B cell (primary cell): ENCODE measurements around the gene HBM. TPM values are rescaled to one million over a fixed set of nuclear protein-coding genes. Genes with fewer than 3 reads are reported as not detected.

Source experiments
- ATAC-seq: fragments of 200-7000 bp; cut with Tn5 transposase; one replicate; pipeline ENCODE4 v1.10.0; 2021; ENCODE audit warnings: low read depth, mild to moderate bottlenecking, moderate number of reproducible peaks, moderate library complexity
- CTCF ChIA-PET: fragments of 350-600 bp; sonication (Branson Sonifier 250); formaldehyde crosslinking; loops from one replicate; lab custom pipeline; 2021; ENCODE audit warnings: antibody characterized with exemption, inconsistent platforms; lab: Charles Lee
- POLR2A ChIA-PET: fragments of 350-600 bp; sonication (Branson Sonifier 250); formaldehyde crosslinking; loops from one replicate; lab custom pipeline; 2021; ENCODE audit warnings: antibody characterized with exemption; lab: Charles Lee
- DNase-seq: peaks from one replicate; pipeline ENCODE4 v3.0.0; 2013
- H2AFZ ChIP-seq: 2 replicates; pipeline ENCODE4 v1.6.1; 2012; ENCODE audit warnings: mild to moderate bottlenecking, low read depth, low read length; ENCODE audit not compliant: insufficient read depth, poor library complexity, severe bottlenecking
- H3K27ac ChIP-seq, 2 donors: 1 replicate in 1 of 2; 2 replicates in 1 of 2; pipeline ENCODE4 v1.5.1; 2012 to 2013; ENCODE audit warnings: low read length in 2 of 2, mild to moderate bottlenecking in 2 of 2, moderate library complexity in 1 of 2
- H3K27me3 ChIP-seq, 4 experiments: fragments of 200-600 bp in 1 of 4; sonication (generic) in 1 of 4; replicated peaks in 1 of 4; 1 replicate in 2 of 4; 2 replicates in 2 of 4; pipeline versions ENCODE4 v1.6.1 to v1.7.0; 2013 to 2016; ENCODE audit warnings: low read length in 3 of 4, mild to moderate bottlenecking in 2 of 4, mixed read lengths in 1 of 4, moderate library complexity in 1 of 4; ENCODE audit not compliant: insufficient read depth in 4 of 4, control insufficient read depth in 3 of 4; ENCODE audit errors: control extremely low read depth in 1 of 4
- H3K36me3 ChIP-seq, 2 experiments: replicated peaks in 1 of 2; 1 replicate in 1 of 2; 2 replicates in 1 of 2; pipeline versions ENCODE4 v1.6.1 to v1.7.1; 2013; ENCODE audit warnings: low read length in 1 of 2; ENCODE audit not compliant: insufficient read depth in 2 of 2, control insufficient read depth in 1 of 2; ENCODE audit errors: control extremely low read depth in 1 of 2, extremely low read depth in 1 of 2
- H3K4me1 ChIP-seq, 2 donors: fragments of 200-600 bp in 1 of 2; sonication (generic) in 1 of 2; 1 replicate in 1 of 2; 2 replicates in 1 of 2; pipeline versions ENCODE4 v1.5.1 to v1.6.1; 2013 to 2017; ENCODE audit warnings: low read length in 2 of 2; ENCODE audit not compliant: control insufficient read depth in 2 of 2, insufficient read depth in 2 of 2
- H3K4me2 ChIP-seq: replicated peaks from 2 replicates; pipeline ENCODE3; 2012; ENCODE audit warnings: mild to moderate bottlenecking, low read depth, low read length; ENCODE audit not compliant: poor library complexity, severe bottlenecking
- H3K4me3 ChIP-seq, 5 experiments: fragments of 200-600 bp in 1 of 5; sonication (generic) in 1 of 5; 1 replicate in 3 of 5; 2 replicates in 2 of 5; pipeline versions ENCODE4 v1.5.1 to v1.7.0; 2011 to 2016; ENCODE audit warnings: low read length in 4 of 5, mild to moderate bottlenecking in 4 of 5, low read depth in 2 of 5, control low read depth in 1 of 5, moderate library complexity in 1 of 5; ENCODE audit not compliant: insufficient read depth in 1 of 5; ENCODE audit errors: control extremely low read depth in 1 of 5, extremely low read depth in 1 of 5
- H3K79me2 ChIP-seq: fragments of 200-600 bp; sonication (generic); one replicate; pipeline ENCODE4 v1.6.0; 2016; ENCODE audit warnings: low read length; ENCODE audit not compliant: control insufficient read depth, insufficient read depth
- H3K9ac ChIP-seq: fragments of 200-600 bp; sonication (generic); 2 replicates; pipeline ENCODE4 v1.6.1; 2017; ENCODE audit warnings: mild to moderate bottlenecking, low read length, moderate library complexity
- H3K9me3 ChIP-seq, 3 donors: one replicate each; pipeline versions ENCODE4 v1.6.1 to v1.7.1; 2013; ENCODE audit warnings: low read length in 2 of 3; ENCODE audit not compliant: control insufficient read depth in 2 of 3, insufficient read depth in 1 of 3; ENCODE audit errors: control extremely low read depth in 1 of 3
- H4K20me1 ChIP-seq: 2 replicates; pipeline ENCODE4 v1.6.0; 2012; ENCODE audit warnings: mild to moderate bottlenecking, low read length; ENCODE audit not compliant: insufficient read depth, control insufficient read depth, poor library complexity, severe bottlenecking
- H3K27ac Mint-ChIP-seq: one replicate; pipeline ENCODE4 v1.8.0; 2021; ENCODE audit warnings: mixed read lengths
- H3K27me3 Mint-ChIP-seq: one replicate; pipeline ENCODE4 v1.8.0; 2021; ENCODE audit warnings: mixed read lengths
- H3K4me1 Mint-ChIP-seq: one replicate; pipeline ENCODE4 v1.8.0; 2021; ENCODE audit warnings: mixed read lengths
- H3K4me3 Mint-ChIP-seq: one replicate; pipeline ENCODE4 v1.8.0; 2021; ENCODE audit warnings: mixed read lengths
- H3K9me3 Mint-ChIP-seq: one replicate; pipeline ENCODE4 v1.8.0; 2022; ENCODE audit warnings: mixed read lengths; ENCODE audit not compliant: insufficient read depth
- CTCF ChIP-seq: fragments of 200-600 bp; IDR thresholded peaks from one replicate; pipeline ENCODE4 v1.8.0; 2022; ENCODE audit warnings: antibody characterized with exemption, mild to moderate bottlenecking
- EZH2 ChIP-seq: IDR thresholded peaks from 2 replicates; pipeline ENCODE4 v1.6.1; 2012; ENCODE audit warnings: borderline replicate concordance, low read depth, mild to moderate bottlenecking, moderate library complexity, low read length; ENCODE audit not compliant: insufficient read depth, poor library complexity, severe bottlenecking
- WGBS: methylation state at CpG from one replicate; pipeline ENCODE4 v1.1.5; 2013; ENCODE audit warnings: missing lambda C conversion rate; ENCODE audit not compliant: insufficient coverage; 5-methylcytosine and 5-hydroxymethylcytosine counted together
- intact Hi-C: fragments of 100-400 bp; cut with micrococcal nuclease; formaldehyde crosslinking; loops from one replicate; pipeline ENCODE4 v1.10.0; 2022
- polyA plus RNA-seq: library from polyadenylated mRNA; depleted of rRNA; stranded (reverse); fragments of >200 nt; gene quantifications from 2 replicates; pipeline ENCODE4 v1.2.3, GENCODE V29; 2012
- total RNA-seq, 2 donors: library from RNA; stranded (reverse); fragments of 120-200 nt in 1 of 2; gene quantifications; 1 replicate in 1 of 2; 2 replicates in 1 of 2; pipeline versions ENCODE4 v1.2.3 to v1.2.4, GENCODE V29; 2013 to 2022

HBM gene
- total and polyA plus RNA-seq, 2 donors (not counting 1 experiment from before 2014, with no cell fraction given), result 0.64 TPM; not detected in 1

- H3K9me3 Mint-ChIP-seq, result no peaks in the 10 kb centered on the region
- H4K20me1 ChIP-seq, result no peaks in the 10 kb centered on the region
- H3K4me1 Mint-ChIP-seq, result peaks cover 17% of the 10 kb centered on the region
- peaks cover 0 to 4% (median 0%) of the 10 kb centered on the region in 3 donors for H3K9me3 ChIP-seq
- H3K27me3 Mint-ChIP-seq, result peaks cover 24% of the 10 kb centered on the region
- peak within 1 kb of the TSS; percentile 70 for H2AFZ ChIP-seq
- 6% methylated on average over 48 of the region's 59 CpGs for WGBS
- peak within 1 kb of the TSS; percentile 45 for H3K4me3 Mint-ChIP-seq
- H3K79me2 ChIP-seq, result no peaks in the 10 kb centered on the region
- ChIA-PET POLR2A (interaction anchor here (0.6 kb wide), 2 partner anchors 20 to 21 kb away, joined by 5 to 13 read pairs; no protein-coding TSS in a partner anchor), CTCF (interaction anchor here (0.8 to 4.1 kb wide), 4 partner anchors 63 to 115 kb away, joined by 3 to 34 read pairs (median 12); no protein-coding TSS in a partner anchor)
- TF ChIP-seq CTCF (peak; percentile 63), EZH2 (no peak)
- peak within 1 kb of the TSS in 4 of 5 experiments; percentile 23 to 46 (median 38) for H3K4me3 ChIP-seq
- peak within 1 kb of the TSS; percentile 58 for H3K9ac ChIP-seq
- peaks cover 14 to 22% of the 10 kb centered on the region in 2 donors for H3K4me1 ChIP-seq
- H3K27ac Mint-ChIP-seq, result no peak within 1 kb of the TSS
- no peak within 1 kb of the TSS for H3K27ac ChIP-seq
- H3K36me3 ChIP-seq, result no peaks in the 10 kb centered on the region
- no peak for ATAC-seq
- H3K4me2 ChIP-seq, result peak within 1 kb of the TSS; percentile 94
- DNase-seq, result peak; percentile 54
- H3K27me3 ChIP-seq, result peaks cover 0 to 43% (median 25%) of the 10 kb centered on the region in 4 experiments
- intact Hi-C loops, result loop anchor here (2.0 kb wide), 1 partner anchor 41 kb away; the partner anchor contains the start of gene NPRL3
These were observed 14.4 kb downstream of the HBM start, which contains the start of gene HBQ1 for GRCh38 chr16:180101-180675. HBQ1 (plus strand) TSS chr16:180459; CDS start chr16:180487, 28 bp downstream.
